Left kidney (tissue), 8 donors: Measurements from ENCODE around the gene PAX6. TPM values are rescaled to one million over a fixed set of nuclear protein-coding genes. Genes with fewer than 3 reads are reported as not detected.

Experiments used
- DNase-seq: peaks from one replicate; pipeline ENCODE4 v3.0.0-alpha.2; 2013
- long read RNA-seq, 8 donors: transcript quantifications; one replicate each; lab custom pipeline, GENCODE V29; 2026
- polyA plus RNA-seq: library from polyadenylated mRNA; unstranded; fragments of 120-200 nt; gene quantifications from one replicate; pipeline ENCODE4 v1.2.1, GENCODE V29; 2013; ENCODE audit not compliant: insufficient read length

Gene PAX6
- 0.15 TPM for polyA plus RNA-seq
- long read RNA-seq, donor 1: 0 reads
- long read RNA-seq, donor 2: 0 reads
- long read RNA-seq, donor 3: 0 reads
- long read RNA-seq, donor 4: 0 reads
- long read RNA-seq, donor 5: 0 reads
- long read RNA-seq, donor 6: 0 reads
- long read RNA-seq, donor 7: 0 reads
- long read RNA-seq, donor 8: 0 reads

- no peak for DNase-seq
Measured at GRCh38 chr11:31810779-31811647, at the start of gene PAX6. Gene PAX6, minus strand, starts transcription at chr11:31811322. Its CDS starts 4,911 bp downstream, at chr11:31806411.

- DNase-seq: no peak
Measured at GRCh38 chr11:31860391-31860790, 49.3 kb upstream of the PAX6 start.

DNA sequence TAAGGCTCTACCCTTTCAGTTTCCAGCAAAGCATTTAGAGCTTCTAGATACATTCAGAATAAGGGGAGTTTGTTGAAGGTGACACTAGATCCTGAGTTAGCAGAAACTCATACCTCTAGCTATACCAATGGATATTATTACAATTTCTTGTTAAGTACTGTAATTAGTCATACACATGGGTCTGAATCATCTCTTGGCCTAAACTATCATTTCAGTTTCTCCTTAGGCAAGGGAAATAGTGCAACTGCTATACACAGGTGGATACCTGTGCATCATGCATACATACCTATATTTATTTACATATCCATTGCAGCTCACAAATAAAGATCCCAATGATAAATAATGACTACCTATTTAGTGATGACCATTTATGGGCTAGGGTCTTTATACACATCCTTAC is 45.1 kb upstream of the PAX6 start:
- DNase-seq: no peak

GRCh38 chr11:31855466-31855865 is 44.3 kb upstream of the PAX6 start:
- DNase-seq: no peak

DNA sequence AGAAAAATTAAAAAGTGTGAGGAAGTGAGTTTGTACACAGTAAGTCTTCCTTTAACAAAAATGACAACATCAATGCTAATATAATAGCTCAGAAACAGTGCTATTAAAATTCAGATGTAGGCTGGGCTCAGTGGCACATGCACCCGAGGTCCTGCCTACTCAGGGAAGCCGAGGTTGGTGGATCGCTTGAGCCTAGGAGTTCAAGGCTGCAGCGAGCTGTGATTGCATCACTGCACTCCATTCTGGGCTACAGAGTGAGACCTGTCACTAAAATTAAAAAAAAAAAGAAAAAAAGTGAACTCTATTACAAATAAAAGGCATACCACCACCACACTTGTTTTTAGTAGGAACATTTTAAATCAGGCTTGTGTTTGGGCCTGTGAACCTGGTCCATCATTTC is 39.2 kb upstream of the PAX6 start:
- no peak for DNase-seq

DNA sequence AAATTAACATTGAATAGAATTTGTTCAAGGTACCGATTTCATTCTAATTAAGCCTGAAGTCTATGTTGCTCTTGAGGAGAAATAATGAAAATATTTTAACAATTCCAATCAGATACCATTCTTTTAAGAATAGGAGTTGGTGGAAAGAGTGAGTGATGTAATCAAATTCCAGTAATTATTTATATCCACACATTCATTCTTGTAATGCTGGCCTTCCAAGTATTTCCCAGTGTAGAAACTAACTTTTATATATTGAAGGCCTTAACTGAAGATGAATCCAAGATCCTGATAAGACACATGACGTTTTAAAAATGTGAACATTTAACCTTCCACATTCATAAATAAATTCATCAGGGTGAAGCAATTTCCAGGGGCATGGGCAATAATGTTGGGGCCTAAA is 36.6 kb upstream of the PAX6 start:
- DNase-seq: no peak

DNA sequence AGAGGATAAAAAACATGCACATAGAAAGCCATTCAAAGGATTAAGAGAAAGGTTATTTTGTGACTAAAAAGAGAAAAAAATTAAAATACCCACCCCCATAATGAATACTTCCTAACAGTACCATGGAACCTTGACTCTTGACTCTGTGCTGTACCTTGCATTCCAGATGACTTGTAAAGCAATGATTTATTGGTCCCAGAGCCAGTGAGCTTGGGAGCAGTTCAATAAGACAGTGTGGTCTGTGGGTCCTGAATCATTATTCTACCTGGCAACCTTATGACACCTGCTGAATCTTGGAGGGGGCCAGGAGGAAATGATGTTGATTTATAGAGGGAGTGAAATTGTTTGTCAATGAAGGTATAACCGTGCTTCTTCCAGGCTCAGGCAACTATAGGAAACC is 34.2 kb upstream of the PAX6 start:
- no peak for DNase-seq

GRCh38 chr11:31844351-31844750 is 33.2 kb upstream of the PAX6 start:
- DNase-seq: no peak

DNA sequence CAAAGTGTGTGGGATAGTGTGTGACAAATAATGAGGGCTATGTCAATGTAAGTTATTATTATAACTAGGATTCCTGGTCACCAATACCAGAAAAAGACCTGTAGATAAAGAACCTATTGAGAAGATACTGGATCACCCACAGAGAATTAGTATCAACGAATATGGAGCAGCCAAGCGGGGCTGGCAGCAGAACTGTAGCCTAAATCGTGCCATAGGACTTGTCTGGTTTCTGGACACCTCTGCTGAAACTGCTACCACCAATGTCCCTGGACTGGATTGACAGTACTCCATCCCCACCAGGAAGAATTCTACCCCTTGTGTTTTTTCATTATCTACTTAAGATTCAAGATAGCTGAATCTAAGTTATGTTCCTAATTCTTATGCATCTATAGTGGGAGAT is 30.3 kb upstream of the PAX6 start:
- DNase-seq: no peak

- DNase-seq: no peak
Measured at GRCh38 chr11:31834237-31834636, 23.1 kb upstream of the PAX6 start.

- no peak for DNase-seq
Measured at GRCh38 chr11:31830406-31830805, 19.3 kb upstream of the PAX6 start.

DNA sequence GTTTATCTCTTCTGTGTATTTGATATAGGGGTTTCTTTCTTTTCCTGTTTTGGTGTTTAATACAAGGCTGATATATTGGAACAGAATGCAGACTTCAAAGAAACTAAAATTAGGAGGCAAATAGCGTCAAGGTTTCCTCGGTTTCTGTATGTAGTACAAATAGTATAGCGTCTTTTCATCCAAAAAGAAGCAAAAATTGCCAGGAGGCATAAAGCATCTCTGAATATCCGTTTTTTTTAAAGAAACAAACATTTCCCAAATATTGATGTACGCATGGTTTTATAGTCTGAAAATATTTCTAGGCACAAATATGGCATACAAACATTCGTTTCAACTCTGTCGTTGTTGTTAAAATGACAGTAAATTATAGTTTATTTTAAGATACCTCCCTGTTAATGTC is 17.1 kb upstream of the PAX6 start:
- DNase-seq: no peak

GRCh38 chr11:31827455-31828206 is 16.5 kb upstream of the PAX6 start:
- no peak for DNase-seq

GRCh38 chr11:31826536-31827438 is 15.7 kb upstream of the PAX6 start:
- DNase-seq: no peak

DNA sequence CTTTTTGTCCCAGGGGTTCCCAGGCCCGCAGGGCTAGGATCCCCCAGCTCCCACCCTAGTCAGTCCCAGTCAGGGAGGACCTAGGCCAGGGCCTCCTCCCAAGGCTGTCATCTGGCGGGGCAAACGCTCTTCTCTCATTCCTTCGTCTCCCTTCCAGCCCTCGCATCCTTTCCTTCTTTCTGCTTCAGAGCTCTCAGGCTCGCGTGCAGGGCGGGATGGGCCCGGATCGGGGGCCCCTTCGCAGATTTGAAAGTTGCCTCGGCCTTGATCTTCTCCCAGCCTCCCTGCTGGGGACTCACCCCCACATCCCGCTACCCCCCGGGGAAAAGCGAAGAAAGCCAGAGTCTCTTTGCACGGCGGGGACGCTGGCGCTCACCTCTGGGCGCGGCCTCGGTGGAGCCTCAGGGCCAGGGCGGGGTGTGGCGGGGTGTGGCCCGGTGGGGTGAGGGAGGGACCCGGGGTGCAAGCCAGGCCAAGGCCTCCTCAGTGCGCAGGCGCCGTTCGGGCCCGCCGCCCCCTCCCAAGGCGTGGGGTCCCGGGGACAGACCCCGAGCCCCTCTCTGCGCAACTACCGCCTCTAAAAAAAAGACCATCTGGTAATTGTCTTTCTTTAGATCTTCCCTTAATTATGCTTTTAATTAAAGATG is 14.8 kb upstream of the PAX6 start:
- DNase-seq: no peak

DNA sequence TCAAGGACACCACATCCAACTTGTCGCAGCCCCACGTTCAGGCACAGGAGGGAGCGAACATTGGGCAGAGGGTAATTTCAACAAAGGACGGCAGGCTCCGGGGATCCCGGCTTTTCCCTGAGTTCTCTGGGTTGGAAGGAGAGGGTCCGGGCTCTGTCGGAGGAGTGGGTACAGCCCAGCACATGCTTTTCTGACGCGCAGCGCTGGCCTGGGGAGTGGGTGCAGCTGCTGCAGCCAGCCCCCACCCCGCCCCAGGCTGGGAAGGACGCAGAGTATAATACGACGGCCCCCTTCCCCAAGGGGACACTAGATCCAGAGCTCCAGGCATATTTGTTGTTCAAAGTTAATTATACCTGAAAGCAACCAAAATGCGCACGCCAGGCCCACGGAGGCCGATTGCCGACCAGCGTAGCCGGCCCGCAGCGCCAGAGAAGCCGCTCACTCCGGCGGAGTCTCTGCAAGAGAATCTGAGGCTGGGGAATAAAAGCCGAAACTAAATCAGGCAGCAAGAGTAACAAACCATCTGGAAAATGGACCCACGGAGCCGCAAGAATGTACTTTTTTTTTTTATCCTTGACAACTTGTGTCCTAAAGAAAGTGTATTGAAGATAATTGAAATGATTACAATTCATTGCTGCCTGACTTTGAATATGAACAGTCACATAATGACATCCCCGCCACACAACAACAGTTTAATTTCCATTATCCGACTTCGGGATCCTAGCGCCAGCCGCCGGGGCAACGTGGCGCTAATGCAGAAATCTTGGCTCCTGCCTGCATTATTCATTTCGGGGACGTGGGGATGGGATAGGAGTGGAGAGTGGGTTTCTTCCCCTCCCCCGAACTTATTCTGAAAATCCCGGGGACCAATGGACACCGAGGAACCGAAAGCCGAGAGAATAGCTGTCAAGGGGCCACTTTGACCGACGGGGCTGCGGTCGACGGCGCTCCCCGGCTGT is 14.0 kb upstream of the PAX6 start:
- no peak for DNase-seq

DNA sequence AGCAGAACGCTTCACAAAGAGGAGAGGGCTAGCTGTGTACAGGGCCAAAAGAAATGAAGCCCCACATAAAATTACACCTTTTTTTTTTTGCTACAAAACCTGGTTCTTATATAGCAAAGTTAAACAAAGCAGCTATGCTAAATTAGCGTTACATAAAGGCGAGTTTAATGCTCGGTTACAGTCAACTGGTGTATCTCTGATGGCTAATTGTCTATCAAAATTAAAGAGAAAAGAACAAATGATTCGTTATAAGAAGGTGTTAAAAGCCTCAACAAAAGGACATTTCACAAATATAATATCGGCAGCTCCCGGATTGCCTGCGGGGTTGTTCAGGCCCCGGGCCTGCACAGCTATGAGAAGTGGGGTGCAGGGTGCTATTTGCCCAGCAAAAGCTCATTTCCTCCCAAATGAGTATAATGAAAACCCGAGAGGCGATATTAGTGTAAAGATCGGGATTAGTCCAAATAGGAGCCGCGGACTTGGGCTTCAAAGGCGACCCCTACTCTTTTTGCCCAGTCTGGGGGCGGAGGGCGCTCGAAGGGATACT is 13.3 kb upstream of the PAX6 start:
- no peak for DNase-seq

DNA sequence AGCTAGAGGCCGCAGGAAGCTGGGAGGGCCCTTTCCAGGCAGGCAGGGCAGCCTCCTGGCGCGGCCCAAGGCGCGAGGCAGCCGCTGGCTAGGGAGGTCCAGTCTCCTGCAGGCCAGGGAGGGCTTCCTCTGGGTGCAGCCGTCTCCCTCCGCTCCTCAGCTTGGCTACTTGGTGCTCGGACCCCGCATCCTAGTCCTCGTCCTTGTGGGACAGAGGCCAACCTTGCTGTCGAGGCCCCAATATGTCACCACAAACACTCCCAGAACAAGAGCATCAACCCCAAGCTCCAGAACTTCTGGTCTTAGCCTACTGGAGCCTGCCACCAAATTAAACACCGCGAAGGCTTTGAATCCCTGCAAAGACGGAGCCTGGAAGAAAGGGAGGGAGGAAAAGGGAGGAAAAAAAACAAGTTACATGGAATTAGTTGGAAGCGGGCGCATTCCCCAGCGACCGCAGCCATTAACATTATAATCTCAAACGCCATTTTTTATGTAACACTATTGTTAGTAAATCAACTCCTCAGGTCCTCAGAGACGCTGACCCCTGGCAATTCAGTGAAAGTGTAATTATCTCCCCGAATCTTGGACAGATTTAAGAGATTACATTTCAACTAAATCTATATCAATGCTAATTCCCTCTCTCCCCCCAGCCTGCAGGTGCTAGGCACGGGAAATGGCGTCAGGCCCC is 12.7 kb upstream of the PAX6 start:
- DNase-seq: no peak

GRCh38 chr11:31822927-31823643 is 12.0 kb upstream of the PAX6 start:
- DNase-seq: no peak
